Measurements from ENCODE around the gene NCKAP5.

The NCKAP5 gene

DNA sequence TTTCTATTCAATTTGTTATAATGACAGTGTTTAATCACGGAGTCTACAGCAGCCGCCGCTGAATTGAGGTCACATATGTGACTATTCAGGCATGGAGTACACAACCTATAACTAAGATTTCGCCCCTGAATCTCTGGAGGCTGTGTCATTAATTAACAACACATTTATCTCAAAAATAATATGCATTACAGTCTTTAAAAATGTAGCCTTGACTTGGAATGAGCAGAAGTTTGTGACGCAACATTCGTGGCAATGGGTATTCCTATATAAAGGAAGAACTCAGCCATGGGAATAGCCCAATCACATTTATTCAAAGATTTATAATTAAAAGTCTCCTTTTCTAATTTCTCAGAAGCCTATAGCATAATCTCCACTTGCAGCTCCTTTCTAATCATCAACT is 837.7 kb downstream of the NCKAP5 start:
- 100% methylated on average over 5 of the region's 6 CpGs for WGBS (ENCODE audit: insufficient coverage)

DNA sequence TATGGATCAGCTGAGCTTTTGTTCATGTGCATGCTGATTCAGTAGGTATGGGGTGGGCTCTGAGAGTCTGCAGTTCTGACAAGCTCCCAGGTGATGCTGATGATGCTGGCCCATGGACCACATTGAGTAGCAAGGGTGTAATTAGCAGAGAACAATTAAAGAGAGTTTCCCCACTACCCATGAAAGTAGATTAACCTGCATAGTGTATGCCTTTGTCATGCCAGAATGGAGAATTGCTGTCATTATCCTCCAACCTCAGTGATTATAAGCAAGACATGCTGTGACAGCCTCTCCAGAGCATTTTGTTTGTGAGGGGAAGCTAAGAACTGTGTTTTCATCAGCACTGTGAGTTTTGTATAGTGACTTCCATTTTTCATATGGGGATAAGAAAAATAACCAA is 838.7 kb downstream of the NCKAP5 start:
- no peak for DNase-seq
- no peaks in the 10 kb centered on the region for H3K36me3 ChIP-seq (ENCODE audit: control insufficient read depth in 4 of 4, insufficient read depth in 4 of 4, low read length in 3 of 4)
- H3K4me1 ChIP-seq (ENCODE audit: control extremely low read depth in 1 of 4, control insufficient read depth in 4 of 4, insufficient read depth in 4 of 4, low read length in 3 of 4): no peaks in the 10 kb centered on the region
- peaks cover 0 to 1% (median 0%) of the 10 kb centered on the region in 5 experiments for H3K9me3 ChIP-seq (ENCODE audit: control extremely low read depth in 1 of 5, control insufficient read depth in 4 of 5, insufficient read depth in 2 of 5, low read depth in 1 of 5, low read length in 4 of 5)
- H3K27ac ChIP-seq (ENCODE audit: insufficient read depth in 1 of 2, low read depth in 1 of 2, low read length in 2 of 2, poor library complexity in 1 of 2, severe bottlenecking in 2 of 2): no peak overlapping the region
- CTCF ChIA-PET: no interaction called here
- POLR2A ChIA-PET: no interaction called here
- no peak overlapping the region for H3K4me3 ChIP-seq (ENCODE audit: control insufficient read depth in 1 of 7, extremely low read depth in 1 of 7, insufficient read depth in 4 of 7, low read depth in 2 of 7, low read length in 6 of 7)
- H3K27me3 ChIP-seq (replicated peaks in 2 of 5; ENCODE audit: control insufficient read depth in 4 of 5, insufficient read depth in 5 of 5, low read length in 4 of 5): no peaks in the 10 kb centered on the region

More for the DNA sequence above, 837.7 kb downstream of the NCKAP5 start:
- peaks cover 0 to 1% (median 0%) of the 10 kb centered on the region in 5 experiments for H3K9me3 ChIP-seq (ENCODE audit: control extremely low read depth in 1 of 5, control insufficient read depth in 4 of 5, insufficient read depth in 2 of 5, low read depth in 1 of 5, low read length in 4 of 5)
- no peak overlapping the region for H3K27ac ChIP-seq (ENCODE audit: insufficient read depth in 1 of 2, low read depth in 1 of 2, low read length in 2 of 2, poor library complexity in 1 of 2, severe bottlenecking in 2 of 2)
- CTCF ChIA-PET: no interaction called here
- H3K4me3 ChIP-seq (ENCODE audit: control insufficient read depth in 1 of 7, extremely low read depth in 1 of 7, insufficient read depth in 4 of 7, low read depth in 2 of 7, low read length in 6 of 7): no peak overlapping the region
- H3K27me3 ChIP-seq (replicated peaks in 2 of 5; ENCODE audit: control insufficient read depth in 4 of 5, insufficient read depth in 5 of 5, low read length in 4 of 5): no peaks in the 10 kb centered on the region
- POLR2A ChIA-PET: no interaction called here
- no peaks in the 10 kb centered on the region for H3K36me3 ChIP-seq (ENCODE audit: control insufficient read depth in 4 of 4, insufficient read depth in 4 of 4, low read length in 3 of 4)
- no peak for DNase-seq
- H3K4me1 ChIP-seq (ENCODE audit: control extremely low read depth in 1 of 4, control insufficient read depth in 4 of 4, insufficient read depth in 4 of 4, low read length in 3 of 4): no peaks in the 10 kb centered on the region

DNA sequence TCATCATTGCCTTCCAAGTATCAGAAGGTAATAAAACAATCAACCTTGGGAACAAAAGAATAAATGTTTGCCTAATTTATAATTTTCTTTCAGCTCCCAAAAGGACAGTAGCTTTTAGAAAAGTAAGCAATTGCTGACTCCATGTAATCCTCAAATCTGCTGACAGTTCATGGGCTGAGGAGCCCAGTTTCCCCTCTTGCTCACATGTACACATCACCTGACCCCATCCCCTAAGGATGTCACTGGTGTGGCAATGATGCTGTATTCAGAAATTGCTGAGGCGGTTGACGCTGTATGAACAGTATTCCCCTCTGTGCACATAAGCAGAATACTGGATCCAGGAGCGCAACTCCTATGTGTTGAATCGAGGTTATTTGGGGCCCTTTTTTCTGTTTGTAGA is 842.1 kb downstream of the NCKAP5 start:
- H3K4me3 ChIP-seq (ENCODE audit: control insufficient read depth in 1 of 7, extremely low read depth in 1 of 7, insufficient read depth in 4 of 7, low read depth in 2 of 7, low read length in 6 of 7): no peak overlapping the region
- WGBS (ENCODE audit: insufficient coverage): 100% methylated on average over 3 of the region's 4 CpGs
- no peaks in the 10 kb centered on the region for H3K27me3 ChIP-seq (replicated peaks in 2 of 5; ENCODE audit: control insufficient read depth in 4 of 5, insufficient read depth in 5 of 5, low read length in 4 of 5)
- H3K27ac ChIP-seq (ENCODE audit: insufficient read depth in 1 of 2, low read depth in 1 of 2, low read length in 2 of 2, poor library complexity in 1 of 2, severe bottlenecking in 2 of 2): no peak overlapping the region
- H3K36me3 ChIP-seq (ENCODE audit: control insufficient read depth in 4 of 4, insufficient read depth in 4 of 4, low read length in 3 of 4): no peaks in the 10 kb centered on the region
- H3K9me3 ChIP-seq (ENCODE audit: control extremely low read depth in 1 of 5, control insufficient read depth in 4 of 5, insufficient read depth in 2 of 5, low read depth in 1 of 5, low read length in 4 of 5): peaks cover 0 to 1% (median 0%) of the 10 kb centered on the region in 5 experiments
- DNase-seq: no peak
- ChIA-PET POLR2A (no interaction called here), CTCF (no interaction called here)
- H3K4me1 ChIP-seq (ENCODE audit: control extremely low read depth in 1 of 4, control insufficient read depth in 4 of 4, insufficient read depth in 4 of 4, low read length in 3 of 4): no peaks in the 10 kb centered on the region

DNA sequence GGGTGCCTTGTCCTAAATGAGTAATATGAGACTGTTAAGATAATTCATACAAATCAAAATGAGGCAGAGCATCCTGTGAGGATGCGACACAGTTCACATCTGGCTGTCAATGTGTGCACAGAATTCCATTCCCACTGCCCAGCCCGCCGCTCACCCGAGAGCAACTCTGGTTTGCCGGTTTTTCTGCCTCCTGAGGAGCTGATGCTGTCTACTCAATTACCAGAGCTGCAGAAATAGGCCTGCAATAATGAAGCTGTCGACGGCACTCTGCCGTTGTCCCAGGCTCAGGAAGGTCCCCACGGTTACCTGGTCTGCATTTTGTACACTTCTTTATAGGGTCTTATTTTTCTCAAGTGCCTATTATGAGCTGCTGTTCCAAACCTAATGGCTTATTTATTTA is 842.5 kb downstream of the NCKAP5 start:
- Histone ChIP-seq H3K36me3 (ENCODE audit: control insufficient read depth in 4 of 4, insufficient read depth in 4 of 4, low read length in 3 of 4) (no peaks in the 10 kb centered on the region), H3K4me1 (ENCODE audit: control extremely low read depth in 1 of 4, control insufficient read depth in 4 of 4, insufficient read depth in 4 of 4, low read length in 3 of 4) (no peaks in the 10 kb centered on the region), H3K27me3 (replicated peaks in 2 of 5; ENCODE audit: control insufficient read depth in 4 of 5, insufficient read depth in 5 of 5, low read length in 4 of 5) (no peaks in the 10 kb centered on the region), H3K9me3 (ENCODE audit: control extremely low read depth in 1 of 5, control insufficient read depth in 4 of 5, insufficient read depth in 2 of 5, low read depth in 1 of 5, low read length in 4 of 5) (peaks cover 0 to 1% (median 0%) of the 10 kb centered on the region in 5 experiments), H3K27ac (ENCODE audit: insufficient read depth in 1 of 2, low read depth in 1 of 2, low read length in 2 of 2, poor library complexity in 1 of 2, severe bottlenecking in 2 of 2) (no peak overlapping the region), H3K4me3 (ENCODE audit: control insufficient read depth in 1 of 7, extremely low read depth in 1 of 7, insufficient read depth in 4 of 7, low read depth in 2 of 7, low read length in 6 of 7) (no peak overlapping the region)
- WGBS (ENCODE audit: insufficient coverage): 96% methylated on average over 9 of the region's 9 CpGs
- ChIA-PET POLR2A (no interaction called here), CTCF (no interaction called here)
- DNase-seq: no peak

DNA sequence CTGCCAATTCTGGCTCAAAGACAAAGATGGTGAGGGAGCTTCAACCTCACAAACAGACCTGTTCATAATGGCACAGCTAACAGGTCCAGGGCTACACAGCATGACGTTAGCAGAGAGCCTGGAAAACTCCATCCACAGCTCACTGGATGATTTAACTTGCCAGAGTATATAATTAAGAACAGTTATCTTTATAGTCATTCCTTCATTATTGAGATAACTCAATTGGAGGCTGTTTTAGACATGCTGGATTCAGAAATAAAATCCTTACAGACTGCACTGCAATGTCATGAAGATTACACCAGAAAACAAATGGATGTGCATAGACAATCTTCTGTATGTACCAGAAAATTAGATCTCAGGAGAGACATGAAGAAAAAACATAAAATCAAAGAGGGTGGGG is 843.1 kb downstream of the NCKAP5 start:
- Histone ChIP-seq H3K27me3 (replicated peaks in 2 of 5; ENCODE audit: control insufficient read depth in 4 of 5, insufficient read depth in 5 of 5, low read length in 4 of 5) (no peaks in the 10 kb centered on the region), H3K4me3 (ENCODE audit: control insufficient read depth in 1 of 7, extremely low read depth in 1 of 7, insufficient read depth in 4 of 7, low read depth in 2 of 7, low read length in 6 of 7) (no peak overlapping the region), H3K36me3 (ENCODE audit: control insufficient read depth in 4 of 4, insufficient read depth in 4 of 4, low read length in 3 of 4) (no peaks in the 10 kb centered on the region), H3K9me3 (ENCODE audit: control extremely low read depth in 1 of 5, control insufficient read depth in 4 of 5, insufficient read depth in 2 of 5, low read depth in 1 of 5, low read length in 4 of 5) (peaks cover 0 to 1% (median 0%) of the 10 kb centered on the region in 5 experiments), H3K27ac (ENCODE audit: insufficient read depth in 1 of 2, low read depth in 1 of 2, low read length in 2 of 2, poor library complexity in 1 of 2, severe bottlenecking in 2 of 2) (no peak overlapping the region), H3K4me1 (ENCODE audit: control extremely low read depth in 1 of 4, control insufficient read depth in 4 of 4, insufficient read depth in 4 of 4, low read length in 3 of 4) (no peaks in the 10 kb centered on the region)
- ChIA-PET CTCF (no interaction called here), POLR2A (no interaction called here)
- WGBS (ENCODE audit: insufficient coverage): no CpG with 5 or more reads among the region's 1 CpG
- no peak for DNase-seq

DNA sequence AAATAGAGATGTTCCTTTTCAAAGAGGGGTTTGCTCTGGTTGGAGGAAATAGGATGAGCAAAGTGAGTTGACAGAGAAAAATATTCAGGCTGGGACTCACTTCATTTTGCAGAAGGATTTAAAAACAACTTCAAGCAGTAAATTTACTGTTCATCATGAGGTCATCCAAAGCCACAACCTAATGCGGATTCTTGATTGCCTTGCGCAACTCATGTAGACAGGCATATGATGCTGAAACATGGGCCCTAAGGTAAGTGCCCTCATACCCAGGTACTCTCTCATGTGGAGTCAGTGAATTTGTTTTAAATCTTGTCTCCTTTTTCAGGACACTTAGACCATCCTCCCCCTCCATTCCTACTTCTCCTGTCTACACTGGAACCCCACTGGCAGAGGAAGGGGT is 846.3 kb downstream of the NCKAP5 start:
- peaks cover 0 to 1% (median 0%) of the 10 kb centered on the region in 5 experiments for H3K9me3 ChIP-seq (ENCODE audit: control extremely low read depth in 1 of 5, control insufficient read depth in 4 of 5, insufficient read depth in 2 of 5, low read depth in 1 of 5, low read length in 4 of 5)
- H3K27ac ChIP-seq (ENCODE audit: insufficient read depth in 1 of 2, low read depth in 1 of 2, low read length in 2 of 2, poor library complexity in 1 of 2, severe bottlenecking in 2 of 2): no peak overlapping the region
- POLR2A ChIA-PET: no interaction called here
- no peaks in the 10 kb centered on the region for H3K27me3 ChIP-seq (replicated peaks in 2 of 5; ENCODE audit: control insufficient read depth in 4 of 5, insufficient read depth in 5 of 5, low read length in 4 of 5)
- CTCF ChIA-PET: no interaction called here
- no peaks in the 10 kb centered on the region for H3K4me1 ChIP-seq (ENCODE audit: control extremely low read depth in 1 of 4, control insufficient read depth in 4 of 4, insufficient read depth in 4 of 4, low read length in 3 of 4)
- no peak overlapping the region for H3K4me3 ChIP-seq (ENCODE audit: control insufficient read depth in 1 of 7, extremely low read depth in 1 of 7, insufficient read depth in 4 of 7, low read depth in 2 of 7, low read length in 6 of 7)
- H3K36me3 ChIP-seq (ENCODE audit: control insufficient read depth in 4 of 4, insufficient read depth in 4 of 4, low read length in 3 of 4): no peaks in the 10 kb centered on the region
- DNase-seq: no peak
- 100% methylated on average over 2 of the region's 2 CpGs for WGBS (ENCODE audit: insufficient coverage)

DNA sequence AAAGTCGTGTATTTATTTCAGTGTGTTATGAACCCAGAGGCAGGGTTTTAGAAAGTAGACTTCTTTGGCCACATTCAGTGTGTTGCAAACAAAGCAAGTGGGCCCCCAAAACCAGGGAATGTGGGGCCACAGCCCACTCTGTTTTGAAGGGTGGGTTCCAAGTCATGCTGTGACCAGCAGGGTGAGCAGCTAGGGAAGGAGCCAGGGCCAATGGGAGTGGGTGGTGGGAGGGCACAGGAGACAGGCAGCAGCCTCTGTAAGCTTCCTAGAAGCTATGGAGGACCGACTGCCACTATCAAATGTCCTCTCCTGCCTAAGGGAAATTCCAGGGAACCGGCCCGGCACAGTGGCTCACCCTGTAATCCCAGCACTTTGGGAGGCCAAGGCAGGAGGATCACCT is 847.9 kb downstream of the NCKAP5 start:
- Histone ChIP-seq H3K36me3 (ENCODE audit: control insufficient read depth in 4 of 4, insufficient read depth in 4 of 4, low read length in 3 of 4) (no peaks in the 10 kb centered on the region), H3K27ac (ENCODE audit: insufficient read depth in 1 of 2, low read depth in 1 of 2, low read length in 2 of 2, poor library complexity in 1 of 2, severe bottlenecking in 2 of 2) (no peak overlapping the region), H3K4me3 (ENCODE audit: control insufficient read depth in 1 of 7, extremely low read depth in 1 of 7, insufficient read depth in 4 of 7, low read depth in 2 of 7, low read length in 6 of 7) (no peak overlapping the region), H3K27me3 (replicated peaks in 2 of 5; ENCODE audit: control insufficient read depth in 4 of 5, insufficient read depth in 5 of 5, low read length in 4 of 5) (peaks cover 0 to 2% (median 0%) of the 10 kb centered on the region in 5 experiments), H3K9me3 (ENCODE audit: control extremely low read depth in 1 of 5, control insufficient read depth in 4 of 5, insufficient read depth in 2 of 5, low read depth in 1 of 5, low read length in 4 of 5) (no peaks in the 10 kb centered on the region), H3K4me1 (ENCODE audit: control extremely low read depth in 1 of 4, control insufficient read depth in 4 of 4, insufficient read depth in 4 of 4, low read length in 3 of 4) (no peaks in the 10 kb centered on the region)
- no peak for DNase-seq
- WGBS (ENCODE audit: insufficient coverage): 83% methylated on average over 4 of the region's 4 CpGs
- ChIA-PET POLR2A (no interaction called here), CTCF (no interaction called here)

Data from common myeloid progenitor, CD34-positive (primary cell).